ENCODE data around the gene FAM47B.

The FAM47B gene

GRCh38 chrX:34943235-34943634 lies 639 bp downstream of the FAM47B start:
- Histone ChIP-seq H3K4me3 (ENCODE audit: low read depth, low read length) (no peak overlapping the region), H3K27me3 (replicated peaks) (no peaks in the 10 kb centered on the region), H3K27ac (no peak overlapping the region), H3K36me3 (replicated peaks) (no peaks in the 10 kb centered on the region)
- no peak for DNase-seq
- TF ChIP-seq CTCF (IDR thresholded peaks at IDR 0.05; ENCODE audit: low read depth, low read length, missing control alignments): no peak
- in situ Hi-C loops (cut with HindIII; ENCODE audit: low pct_ligation_motif_present, low sequenced_read_pairs): no loop called here

- Histone ChIP-seq H3K27ac (peak overlapping the region; percentile 33), H3K27me3 (replicated peaks) (no peaks in the 10 kb centered on the region), H3K36me3 (replicated peaks) (no peaks in the 10 kb centered on the region), H3K4me3 (ENCODE audit: low read depth, low read length) (no peak overlapping the region)
- no peak for TF ChIP-seq CTCF (IDR thresholded peaks at IDR 0.05; ENCODE audit: low read depth, low read length, missing control alignments)
- DNase-seq: no peak
- in situ Hi-C loops (cut with HindIII; ENCODE audit: low pct_ligation_motif_present, low sequenced_read_pairs): no loop called here
Measured at GRCh38 chrX:34956916-34957315, 14.3 kb downstream of the FAM47B start.

GRCh38 chrX:34961662-34962061 lies 19.1 kb downstream of the FAM47B start:
- no peaks in the 10 kb centered on the region for H3K27me3 ChIP-seq (replicated peaks)
- no peaks in the 10 kb centered on the region for H3K36me3 ChIP-seq (replicated peaks)
- no peak overlapping the region for H3K4me3 ChIP-seq (ENCODE audit: low read depth, low read length)
- no peak for DNase-seq
- no peak for TF ChIP-seq CTCF (IDR thresholded peaks at IDR 0.05; ENCODE audit: low read depth, low read length, missing control alignments)
- in situ Hi-C loops (cut with HindIII; ENCODE audit: low pct_ligation_motif_present, low sequenced_read_pairs): no loop called here
- no peak overlapping the region for H3K27ac ChIP-seq

- in situ Hi-C loops (cut with HindIII; ENCODE audit: low pct_ligation_motif_present, low sequenced_read_pairs): no loop called here
- Histone ChIP-seq H3K36me3 (replicated peaks) (no peaks in the 10 kb centered on the region), H3K27me3 (replicated peaks) (no peaks in the 10 kb centered on the region), H3K27ac (no peak overlapping the region), H3K4me3 (ENCODE audit: low read depth, low read length) (no peak overlapping the region)
- no peak for TF ChIP-seq CTCF (IDR thresholded peaks at IDR 0.05; ENCODE audit: low read depth, low read length, missing control alignments)
- no peak for DNase-seq
Measured at GRCh38 chrX:34972206-34972605, 29.6 kb downstream of the FAM47B start.

- TF ChIP-seq CTCF (IDR thresholded peaks at IDR 0.05; ENCODE audit: low read depth, low read length, missing control alignments): no peak
- H3K27ac ChIP-seq: no peak overlapping the region
- in situ Hi-C loops (cut with HindIII; ENCODE audit: low pct_ligation_motif_present, low sequenced_read_pairs): no loop called here
- no peak for DNase-seq
- no peaks in the 10 kb centered on the region for H3K36me3 ChIP-seq (replicated peaks)
- no peak overlapping the region for H3K4me3 ChIP-seq (ENCODE audit: low read depth, low read length)
- no peaks in the 10 kb centered on the region for H3K27me3 ChIP-seq (replicated peaks)
Measured at GRCh38 chrX:34978171-34978570, 35.6 kb downstream of the FAM47B start.

GRCh38 chrX:34987646-34988045 lies 45.0 kb downstream of the FAM47B start:
- in situ Hi-C loops (cut with HindIII; ENCODE audit: low pct_ligation_motif_present, low sequenced_read_pairs): no loop called here
- TF ChIP-seq CTCF (IDR thresholded peaks at IDR 0.05; ENCODE audit: low read depth, low read length, missing control alignments): no peak
- no peak for DNase-seq
- Histone ChIP-seq H3K36me3 (replicated peaks) (no peaks in the 10 kb centered on the region), H3K27me3 (replicated peaks) (no peaks in the 10 kb centered on the region), H3K27ac (no peak overlapping the region), H3K4me3 (ENCODE audit: low read depth, low read length) (no peak overlapping the region)
